PFSK-1 (cell line): ENCODE data around the gene H19.

Experiments used
- POLR2AphosphoS5 ChIP-seq: IDR thresholded peaks from 2 replicates; pipeline ENCODE4 v1.6.1; 2012; ENCODE audit warnings: low read depth, mild to moderate bottlenecking, control low read depth, low read length, moderate library complexity
- SIN3A ChIP-seq: IDR thresholded peaks from 2 replicates; pipeline ENCODE4 v1.6.1; 2012; ENCODE audit warnings: mild to moderate bottlenecking, low read length, moderate library complexity, borderline replicate concordance; ENCODE audit not compliant: insufficient read depth
- TAF1 ChIP-seq: IDR thresholded peaks from 2 replicates; pipeline ENCODE4 v1.6.1; 2012; ENCODE audit warnings: low read length, control low read depth, borderline replicate concordance; ENCODE audit not compliant: insufficient read depth
- TF ChIP-seq, protein P1 (sequence below), 2 experiments: IDR thresholded peaks; 2 replicates each; pipeline versions ENCODE4 v1.6.1 to v1.8.0; 2011 to 2012; ENCODE audit warnings: low read depth in 2 of 2, low read length in 2 of 2, control low read depth in 1 of 2, inconsistent platforms in 1 of 2, mild to moderate bottlenecking in 1 of 2, moderate library complexity in 1 of 2; ENCODE audit not compliant: insufficient read depth in 1 of 2

DNA sequence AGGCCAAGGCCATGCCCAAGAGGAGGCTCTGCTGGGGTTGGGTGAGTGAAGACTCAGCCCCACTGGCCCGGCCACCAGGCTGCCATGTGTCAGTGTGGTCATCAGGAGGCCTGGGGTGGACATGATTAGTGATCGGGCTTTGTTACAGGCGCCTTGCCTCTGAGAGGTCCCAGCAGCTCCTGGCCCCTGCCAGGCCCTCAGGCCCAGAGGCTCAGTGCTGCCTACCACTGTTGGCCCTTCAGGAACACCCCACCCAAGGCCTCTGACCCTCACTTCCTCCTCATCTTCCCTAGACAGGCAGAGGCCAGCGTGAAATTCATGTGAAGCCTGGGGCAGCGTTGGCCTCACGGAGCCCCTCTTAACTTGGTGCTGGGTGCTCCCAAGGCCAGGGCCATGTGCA, 48.3 kb downstream of the H19 start:
- TF ChIP-seq POLR2AphosphoS5: no peak
- TF ChIP-seq TAF1: no peak
- TF ChIP-seq, protein P1, sequence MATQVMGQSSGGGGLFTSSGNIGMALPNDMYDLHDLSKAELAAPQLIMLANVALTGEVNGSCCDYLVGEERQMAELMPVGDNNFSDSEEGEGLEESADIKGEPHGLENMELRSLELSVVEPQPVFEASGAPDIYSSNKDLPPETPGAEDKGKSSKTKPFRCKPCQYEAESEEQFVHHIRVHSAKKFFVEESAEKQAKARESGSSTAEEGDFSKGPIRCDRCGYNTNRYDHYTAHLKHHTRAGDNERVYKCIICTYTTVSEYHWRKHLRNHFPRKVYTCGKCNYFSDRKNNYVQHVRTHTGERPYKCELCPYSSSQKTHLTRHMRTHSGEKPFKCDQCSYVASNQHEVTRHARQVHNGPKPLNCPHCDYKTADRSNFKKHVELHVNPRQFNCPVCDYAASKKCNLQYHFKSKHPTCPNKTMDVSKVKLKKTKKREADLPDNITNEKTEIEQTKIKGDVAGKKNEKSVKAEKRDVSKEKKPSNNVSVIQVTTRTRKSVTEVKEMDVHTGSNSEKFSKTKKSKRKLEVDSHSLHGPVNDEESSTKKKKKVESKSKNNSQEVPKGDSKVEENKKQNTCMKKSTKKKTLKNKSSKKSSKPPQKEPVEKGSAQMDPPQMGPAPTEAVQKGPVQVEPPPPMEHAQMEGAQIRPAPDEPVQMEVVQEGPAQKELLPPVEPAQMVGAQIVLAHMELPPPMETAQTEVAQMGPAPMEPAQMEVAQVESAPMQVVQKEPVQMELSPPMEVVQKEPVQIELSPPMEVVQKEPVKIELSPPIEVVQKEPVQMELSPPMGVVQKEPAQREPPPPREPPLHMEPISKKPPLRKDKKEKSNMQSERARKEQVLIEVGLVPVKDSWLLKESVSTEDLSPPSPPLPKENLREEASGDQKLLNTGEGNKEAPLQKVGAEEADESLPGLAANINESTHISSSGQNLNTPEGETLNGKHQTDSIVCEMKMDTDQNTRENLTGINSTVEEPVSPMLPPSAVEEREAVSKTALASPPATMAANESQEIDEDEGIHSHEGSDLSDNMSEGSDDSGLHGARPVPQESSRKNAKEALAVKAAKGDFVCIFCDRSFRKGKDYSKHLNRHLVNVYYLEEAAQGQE (IDR thresholded peaks at IDR 0.05; ENCODE audit: insufficient read depth in 1 of 2, low read depth in 2 of 2, low read length in 2 of 2): no peak
- TF ChIP-seq SIN3A: no peak
